Measurements from ENCODE around the gene USP31.

GRCh38 chr16:23160574-23160973 lies 11.3 kb upstream of the USP31 start:
- no peak for TF ChIP-seq POLR2A (IDR thresholded peaks at IDR 0.05)
- TF ChIP-seq, protein P1, sequence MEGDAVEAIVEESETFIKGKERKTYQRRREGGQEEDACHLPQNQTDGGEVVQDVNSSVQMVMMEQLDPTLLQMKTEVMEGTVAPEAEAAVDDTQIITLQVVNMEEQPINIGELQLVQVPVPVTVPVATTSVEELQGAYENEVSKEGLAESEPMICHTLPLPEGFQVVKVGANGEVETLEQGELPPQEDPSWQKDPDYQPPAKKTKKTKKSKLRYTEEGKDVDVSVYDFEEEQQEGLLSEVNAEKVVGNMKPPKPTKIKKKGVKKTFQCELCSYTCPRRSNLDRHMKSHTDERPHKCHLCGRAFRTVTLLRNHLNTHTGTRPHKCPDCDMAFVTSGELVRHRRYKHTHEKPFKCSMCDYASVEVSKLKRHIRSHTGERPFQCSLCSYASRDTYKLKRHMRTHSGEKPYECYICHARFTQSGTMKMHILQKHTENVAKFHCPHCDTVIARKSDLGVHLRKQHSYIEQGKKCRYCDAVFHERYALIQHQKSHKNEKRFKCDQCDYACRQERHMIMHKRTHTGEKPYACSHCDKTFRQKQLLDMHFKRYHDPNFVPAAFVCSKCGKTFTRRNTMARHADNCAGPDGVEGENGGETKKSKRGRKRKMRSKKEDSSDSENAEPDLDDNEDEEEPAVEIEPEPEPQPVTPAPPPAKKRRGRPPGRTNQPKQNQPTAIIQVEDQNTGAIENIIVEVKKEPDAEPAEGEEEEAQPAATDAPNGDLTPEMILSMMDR (IDR thresholded peaks at IDR 0.05): no peak

All from vagina (tissue), 2 donors.